ENCODE results near the gene PIGK. TPM values are rescaled to one million over a fixed set of nuclear protein-coding genes. Genes with fewer than 3 reads are reported as not detected.
A peak's percentile ranks its signal among the peaks of the same experiment; 100 is the strongest.

The PIGK gene
- 10 to 100 TPM; 13.4 to 19.1 (median 16.1) TPM for total RNA-seq
- long read RNA-seq, full-length matches to known transcripts = 4 of 4 reads
- long read RNA-seq, partial matches to known transcripts = 0 of 4 reads
- long read RNA-seq, other reads (novel, unspliced or antisense) = 0 of 4 reads

GRCh38 chr1:77219166-77219887 lies at the start of gene PIGK:
PIGK (minus strand) TSS chr1:77219430; CDS start chr1:77219402, 28 bp downstream.
- H3K27ac ChIP-seq = peak within 1 kb of the TSS; percentile 56 to 64 (median 59)
- DNase-seq (peak; percentile 87 to 91 (median 90)), ATAC-seq (peak; percentile 99 to 100 (median 99))
- peaks cover 0 to 14% (median 2%) of the 10 kb centered on the region in 4 donors for H3K4me1 ChIP-seq
- intact Hi-C loops (cut with DNase I) = no loop called here
- H3K4me3 ChIP-seq = peak within 1 kb of the TSS; percentile 73 to 93 (median 89)
- H3K27me3 ChIP-seq = no peaks in the 10 kb centered on the region
- WGBS (ENCODE audit: insufficient coverage, low coverage, low lambda C conversion rate, missing lambda C conversion rate) = under 1% methylated on average over 28 of the region's 31 CpGs
- TF ChIP-seq CTCF (IDR thresholded peaks at IDR 0.05) (no peak), POLR2A (IDR thresholded peaks at IDR 0.05) (no peak)
- no peaks in the 10 kb centered on the region for H3K36me3 ChIP-seq
- no peaks in the 10 kb centered on the region for H3K9me3 ChIP-seq

DNA sequence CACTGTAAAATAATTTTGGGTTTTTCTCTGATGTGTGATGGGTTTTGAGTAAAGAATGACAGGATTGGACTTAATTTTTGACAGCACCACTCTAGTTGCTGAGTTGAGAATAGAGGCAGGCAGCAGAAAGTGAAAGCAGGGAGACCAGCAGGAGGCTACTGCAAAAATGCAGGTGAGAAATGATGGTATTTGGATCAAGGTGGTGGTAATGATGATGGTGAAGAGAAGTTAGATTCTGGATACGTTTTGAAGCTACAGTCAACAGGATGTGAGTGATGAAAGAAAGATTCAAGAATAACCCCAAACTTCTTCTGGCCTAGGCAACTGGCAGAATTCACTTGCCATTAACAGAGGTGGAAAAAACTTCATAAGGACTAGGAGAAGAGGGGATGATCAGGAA lies 47.8 kb upstream of the PIGK start:
- ATAC-seq = no peak
- Histone ChIP-seq H3K4me1 (no peaks in the 10 kb centered on the region), H3K4me3 (no peak overlapping the region), H3K36me3 (no peaks in the 10 kb centered on the region), H3K27ac (no peak overlapping the region), H3K9me3 (no peaks in the 10 kb centered on the region), H3K27me3 (no peaks in the 10 kb centered on the region)
- 22% methylated on average over 1 of the region's 1 CpG for WGBS (ENCODE audit: insufficient coverage, low coverage, low lambda C conversion rate, missing lambda C conversion rate)
- no peak for TF ChIP-seq CTCF (IDR thresholded peaks at IDR 0.05)
- no peak for TF ChIP-seq POLR2A (IDR thresholded peaks at IDR 0.05)
- DNase-seq = no peak
- intact Hi-C loops (cut with DNase I) = no loop called here

GRCh38 chr1:77265180-77265579 lies 46.0 kb upstream of the PIGK start:
- DNase-seq (no peak), ATAC-seq (no peak)
- no peak overlapping the region for H3K4me3 ChIP-seq
- no peaks in the 10 kb centered on the region for H3K36me3 ChIP-seq
- H3K4me1 ChIP-seq = no peaks in the 10 kb centered on the region
- TF ChIP-seq POLR2A (IDR thresholded peaks at IDR 0.05) (no peak), CTCF (IDR thresholded peaks at IDR 0.05) (no peak)
- no peaks in the 10 kb centered on the region for H3K27me3 ChIP-seq
- WGBS (ENCODE audit: insufficient coverage, low coverage, low lambda C conversion rate, missing lambda C conversion rate) = 36% methylated on average over 1 of the region's 1 CpG
- intact Hi-C loops (cut with DNase I) = no loop called here
- H3K9me3 ChIP-seq = no peaks in the 10 kb centered on the region
- no peak overlapping the region for H3K27ac ChIP-seq

DNA sequence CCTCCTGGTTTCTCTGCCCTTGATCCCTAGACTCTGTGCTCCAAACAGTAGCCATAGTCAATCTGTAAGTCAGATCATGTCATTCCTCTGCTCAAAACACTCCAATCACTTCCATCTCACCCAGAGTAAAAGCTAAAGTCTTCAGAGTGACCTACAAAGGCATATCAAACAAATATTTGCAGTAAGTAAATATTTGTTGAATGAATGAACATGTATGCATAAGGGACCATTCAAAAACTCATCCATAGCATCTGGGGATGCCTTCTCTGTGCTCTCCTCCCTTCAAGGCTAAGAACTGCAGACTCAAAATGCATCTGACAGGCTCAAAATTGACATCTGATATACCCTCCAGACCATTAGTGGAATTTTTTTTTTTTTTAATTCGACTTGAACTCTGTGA lies 44.5 kb upstream of the PIGK start:
- DNase-seq (no peak), ATAC-seq (no peak)
- intact Hi-C loops (cut with DNase I) = no loop called here
- Histone ChIP-seq H3K4me3 (no peak overlapping the region), H3K4me1 (no peaks in the 10 kb centered on the region), H3K27ac (no peak overlapping the region), H3K36me3 (no peaks in the 10 kb centered on the region), H3K9me3 (no peaks in the 10 kb centered on the region), H3K27me3 (no peaks in the 10 kb centered on the region)
- TF ChIP-seq POLR2A (IDR thresholded peaks at IDR 0.05) (no peak), CTCF (IDR thresholded peaks at IDR 0.05) (no peak)
- WGBS (ENCODE audit: insufficient coverage, low coverage, low lambda C conversion rate, missing lambda C conversion rate) = 29% methylated on average over 1 of the region's 1 CpG
